ENCODE measurements around the gene C1orf21. TPM values are rescaled to one million over a fixed set of nuclear protein-coding genes. Genes with fewer than 3 reads are reported as not detected.

Gene C1orf21
- total RNA-seq, 1 donor from 2014 or later = 16.7 TPM

DNA sequence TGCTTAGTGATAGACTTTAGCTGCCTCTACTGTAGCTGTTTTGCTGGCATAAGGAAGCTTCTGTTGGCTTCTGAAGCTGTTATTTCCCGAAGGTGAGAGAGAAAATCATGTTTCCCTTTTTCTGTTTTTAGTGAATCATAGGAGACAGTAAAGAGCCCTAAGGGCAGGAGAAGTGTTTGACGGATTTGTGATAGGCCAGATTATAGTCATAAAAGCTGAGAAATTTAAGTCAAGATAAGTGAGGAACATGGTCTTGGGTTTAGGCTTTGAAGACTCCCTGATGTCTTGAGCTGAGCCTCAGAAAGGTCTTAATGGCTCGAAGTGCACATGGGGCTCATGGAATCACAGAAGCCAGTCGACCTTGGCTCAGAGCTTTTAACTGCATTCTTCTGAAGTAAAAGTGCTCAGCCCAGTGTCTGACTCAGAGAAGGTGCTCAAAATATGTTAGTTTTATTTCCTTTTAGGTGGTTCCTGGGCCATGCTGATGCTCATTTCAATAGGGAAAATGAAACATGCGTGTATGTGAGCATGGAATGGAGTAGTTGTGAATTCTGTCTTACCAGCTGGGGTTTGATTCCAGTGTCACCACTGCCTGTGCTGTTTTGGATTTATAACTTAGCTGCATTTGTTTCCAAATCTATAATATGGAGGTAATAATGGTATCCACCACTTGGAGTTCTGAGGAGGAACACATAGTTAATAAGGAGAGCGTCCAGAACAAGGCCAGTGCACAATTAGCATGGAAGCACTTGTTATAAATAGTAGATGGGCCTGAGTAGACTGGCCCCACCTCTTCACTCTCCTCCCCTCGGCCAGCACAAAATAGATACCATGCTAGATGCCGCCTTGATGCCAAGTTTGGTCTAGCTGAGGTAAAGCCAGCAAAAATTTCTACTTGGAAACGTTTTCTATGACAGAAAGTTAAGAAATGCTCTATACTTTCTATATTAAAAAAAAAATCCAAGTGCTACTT is 99.2 kb downstream of the C1orf21 start:
- Histone ChIP-seq H3K4me3 (ENCODE audit: low read length in 3 of 3) (no peak overlapping the region), H3K9me3 (ENCODE audit: control insufficient read depth in 3 of 3, low read length in 3 of 3) (no peaks in the 10 kb centered on the region), H3K9ac (ENCODE audit: low read depth in 1 of 3, low read length in 3 of 3) (no peak overlapping the region), H3K27ac (ENCODE audit: low read depth, low read length) (peak overlapping the region; percentile 59), H3K36me3 (ENCODE audit: control insufficient read depth in 3 of 3, insufficient read depth in 3 of 3, low read length in 3 of 3) (no peaks in the 10 kb centered on the region), H3K4me1 (ENCODE audit: control insufficient read depth in 3 of 3, insufficient read depth in 3 of 3, low read length in 3 of 3) (peaks cover 67 to 80% (median 68%) of the 10 kb centered on the region in 3 donors), H3K27me3 (ENCODE audit: control insufficient read depth in 3 of 3, insufficient read depth in 3 of 3, low read length in 3 of 3) (no peaks in the 10 kb centered on the region)

DNA sequence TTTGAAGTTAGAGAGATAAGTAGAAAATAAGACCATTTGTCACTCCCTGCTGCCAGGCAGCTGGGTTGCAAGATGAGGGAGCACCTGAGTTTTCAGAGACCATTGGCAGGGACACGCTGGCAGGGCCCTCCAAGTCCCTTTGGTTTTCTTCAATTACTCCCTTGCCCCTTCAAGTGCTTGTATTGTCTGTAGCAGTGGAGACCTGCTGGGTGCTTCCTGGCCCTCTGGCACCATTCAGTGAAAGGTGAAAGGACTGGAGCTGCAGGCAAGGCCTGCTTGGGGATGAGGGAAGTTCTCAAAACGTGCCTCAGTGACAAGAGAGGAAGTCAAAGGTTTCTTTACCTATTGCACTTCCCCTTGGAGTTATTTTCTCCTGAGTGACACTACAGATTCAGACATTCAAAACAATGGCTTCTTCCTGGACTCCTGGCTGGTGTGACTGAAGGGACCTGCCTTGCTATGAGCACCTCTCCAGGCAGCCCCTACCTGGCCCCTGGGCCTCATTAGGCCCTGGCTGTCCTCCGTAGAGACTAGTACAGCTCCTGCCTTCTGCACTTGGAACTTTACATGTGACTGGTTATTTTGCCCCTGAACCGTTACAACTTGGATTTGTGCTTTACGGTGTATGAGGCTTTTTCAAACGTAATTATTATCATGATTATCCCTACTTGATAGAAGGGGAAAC is 100.1 kb downstream of the C1orf21 start:
- Histone ChIP-seq H3K9ac (ENCODE audit: low read depth in 1 of 3, low read length in 3 of 3) (peak overlapping the region in 1 of 3 donors; percentile 43), H3K36me3 (ENCODE audit: control insufficient read depth in 3 of 3, insufficient read depth in 3 of 3, low read length in 3 of 3) (no peaks in the 10 kb centered on the region), H3K9me3 (ENCODE audit: control insufficient read depth in 3 of 3, low read length in 3 of 3) (no peaks in the 10 kb centered on the region), H3K4me3 (ENCODE audit: low read length in 3 of 3) (no peak overlapping the region), H3K27ac (ENCODE audit: low read depth, low read length) (peak overlapping the region; percentile 59), H3K27me3 (ENCODE audit: control insufficient read depth in 3 of 3, insufficient read depth in 3 of 3, low read length in 3 of 3) (no peaks in the 10 kb centered on the region), H3K4me1 (ENCODE audit: control insufficient read depth in 3 of 3, insufficient read depth in 3 of 3, low read length in 3 of 3) (peaks cover 64 to 80% (median 67%) of the 10 kb centered on the region in 3 donors)

DNA sequence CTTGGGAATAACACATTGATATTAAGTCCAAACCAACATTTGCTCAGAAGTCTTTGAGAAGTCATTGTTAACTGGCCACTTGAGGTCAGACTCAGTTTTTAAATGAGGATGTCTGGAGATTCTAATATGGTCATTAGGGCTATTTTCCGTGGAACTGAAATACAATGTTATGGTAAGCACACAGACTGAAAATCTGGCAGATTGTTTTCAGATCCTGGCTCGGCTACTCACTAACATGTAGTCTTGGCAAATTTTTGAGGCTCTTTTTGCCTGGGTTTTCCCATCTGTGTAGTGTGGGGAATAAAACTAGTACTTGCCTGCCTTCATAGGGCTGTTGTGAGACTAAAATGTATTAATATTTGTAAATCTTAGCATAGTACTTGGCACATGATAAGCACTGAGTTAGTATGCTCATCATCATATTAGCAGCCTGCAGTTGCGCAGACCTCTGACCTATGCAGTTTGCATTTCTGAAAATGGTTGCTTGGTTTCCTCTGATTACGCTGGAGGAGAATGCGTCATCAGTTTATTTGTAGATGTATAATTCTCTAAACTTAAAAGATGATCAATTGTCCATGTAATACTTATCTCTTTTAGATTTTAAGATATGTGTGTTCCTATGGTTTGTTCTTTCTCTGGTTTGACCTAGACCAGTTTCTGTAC is 100.8 kb downstream of the C1orf21 start:
- Histone ChIP-seq H3K27ac (ENCODE audit: low read depth, low read length) (peak overlapping the region; percentile 59), H3K4me3 (ENCODE audit: low read length in 3 of 3) (no peak overlapping the region), H3K9ac (ENCODE audit: low read depth in 1 of 3, low read length in 3 of 3) (no peak overlapping the region), H3K4me1 (ENCODE audit: control insufficient read depth in 3 of 3, insufficient read depth in 3 of 3, low read length in 3 of 3) (peaks cover 63 to 80% (median 67%) of the 10 kb centered on the region in 3 donors), H3K9me3 (ENCODE audit: control insufficient read depth in 3 of 3, low read length in 3 of 3) (no peaks in the 10 kb centered on the region), H3K36me3 (ENCODE audit: control insufficient read depth in 3 of 3, insufficient read depth in 3 of 3, low read length in 3 of 3) (no peaks in the 10 kb centered on the region), H3K27me3 (ENCODE audit: control insufficient read depth in 3 of 3, insufficient read depth in 3 of 3, low read length in 3 of 3) (no peaks in the 10 kb centered on the region)

DNA sequence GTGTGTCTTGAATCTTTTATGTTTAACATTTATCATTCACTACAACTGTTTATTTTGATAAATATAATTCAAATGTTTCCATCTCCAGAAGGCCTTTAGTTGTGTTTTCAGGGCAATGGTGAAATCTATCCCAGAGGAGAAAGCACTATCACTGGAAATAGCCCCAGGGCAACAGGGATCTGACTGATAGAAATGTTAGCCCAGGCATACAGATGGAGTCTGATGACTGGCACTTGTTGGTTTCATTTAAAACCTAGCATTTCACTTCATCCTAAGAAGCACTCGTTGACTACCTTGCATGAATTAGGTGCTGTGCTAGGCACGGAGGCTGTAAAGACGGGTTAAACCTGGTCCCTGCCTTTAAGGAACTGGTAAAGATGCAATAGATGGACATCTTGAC is 103.1 kb downstream of the C1orf21 start:
- Histone ChIP-seq H3K9ac (ENCODE audit: low read depth in 1 of 3, low read length in 3 of 3) (no peak overlapping the region), H3K4me1 (ENCODE audit: control insufficient read depth in 3 of 3, insufficient read depth in 3 of 3, low read length in 3 of 3) (peaks cover 56 to 79% (median 60%) of the 10 kb centered on the region in 3 donors), H3K4me3 (ENCODE audit: low read length in 3 of 3) (no peak overlapping the region), H3K9me3 (ENCODE audit: control insufficient read depth in 3 of 3, low read length in 3 of 3) (no peaks in the 10 kb centered on the region), H3K27ac (ENCODE audit: low read depth, low read length) (peak overlapping the region; percentile 88), H3K27me3 (ENCODE audit: control insufficient read depth in 3 of 3, insufficient read depth in 3 of 3, low read length in 3 of 3) (no peaks in the 10 kb centered on the region), H3K36me3 (ENCODE audit: control insufficient read depth in 3 of 3, insufficient read depth in 3 of 3, low read length in 3 of 3) (no peaks in the 10 kb centered on the region)

DNA sequence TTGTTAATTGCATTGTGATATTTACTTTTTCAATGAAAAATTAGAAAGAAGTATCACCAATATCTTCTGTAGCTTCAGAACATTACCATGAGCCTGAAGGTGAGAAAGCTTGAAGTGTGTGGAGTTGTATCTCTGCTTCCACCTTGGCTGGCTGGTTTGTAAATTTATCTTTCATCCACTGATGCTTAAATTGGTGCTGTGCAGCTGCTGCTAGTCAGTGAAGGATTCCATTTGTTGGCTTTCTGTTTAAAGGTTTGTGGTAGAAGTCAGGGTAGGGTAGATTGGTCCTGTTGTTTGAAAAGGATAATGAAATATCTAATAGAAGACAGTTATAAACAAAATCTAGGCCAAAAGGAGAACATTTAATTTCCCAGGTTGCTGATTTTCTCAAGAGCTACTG is 105.7 kb downstream of the C1orf21 start:
- peak overlapping the region in 1 of 3 donors; percentile 24 for H3K9ac ChIP-seq (ENCODE audit: low read depth in 1 of 3, low read length in 3 of 3)
- peaks cover 38 to 58% (median 47%) of the 10 kb centered on the region in 3 donors for H3K4me1 ChIP-seq (ENCODE audit: control insufficient read depth in 3 of 3, insufficient read depth in 3 of 3, low read length in 3 of 3)
- no peaks in the 10 kb centered on the region for H3K27me3 ChIP-seq (ENCODE audit: control insufficient read depth in 3 of 3, insufficient read depth in 3 of 3, low read length in 3 of 3)
- H3K36me3 ChIP-seq (ENCODE audit: control insufficient read depth in 3 of 3, insufficient read depth in 3 of 3, low read length in 3 of 3) = no peaks in the 10 kb centered on the region
- H3K4me3 ChIP-seq (ENCODE audit: low read length in 3 of 3) = no peak overlapping the region
- H3K27ac ChIP-seq (ENCODE audit: low read depth, low read length) = peak overlapping the region; percentile 88
- H3K9me3 ChIP-seq (ENCODE audit: control insufficient read depth in 3 of 3, low read length in 3 of 3) = no peaks in the 10 kb centered on the region

DNA sequence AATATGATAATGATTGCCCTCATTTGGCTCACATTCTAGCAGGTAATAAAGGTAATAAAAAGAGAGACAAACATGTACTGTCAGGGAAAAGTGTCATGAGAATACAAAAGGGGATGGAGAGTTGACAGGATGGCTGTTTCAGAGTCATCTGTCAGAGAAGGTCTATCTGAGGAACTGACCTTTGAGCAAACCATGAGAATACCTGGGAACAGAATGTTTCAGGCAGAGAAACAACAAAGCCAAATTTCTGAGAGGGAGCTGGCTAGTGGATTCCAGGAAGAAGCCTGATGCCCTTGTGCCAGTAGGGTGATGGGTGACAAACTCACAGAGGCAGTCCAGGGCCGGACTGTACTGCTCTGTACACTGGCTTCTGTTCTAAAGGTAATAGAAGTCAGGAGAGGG is 107.2 kb downstream of the C1orf21 start:
- Histone ChIP-seq H3K4me1 (ENCODE audit: control insufficient read depth in 3 of 3, insufficient read depth in 3 of 3, low read length in 3 of 3) (peaks cover 43 to 55% (median 46%) of the 10 kb centered on the region in 3 donors), H3K36me3 (ENCODE audit: control insufficient read depth in 3 of 3, insufficient read depth in 3 of 3, low read length in 3 of 3) (no peaks in the 10 kb centered on the region), H3K9ac (ENCODE audit: low read depth in 1 of 3, low read length in 3 of 3) (peak overlapping the region in 2 of 3 donors; percentile 19 to 42), H3K4me3 (ENCODE audit: low read length in 3 of 3) (peak overlapping the region; percentile 17 to 22 (median 19)), H3K27me3 (ENCODE audit: control insufficient read depth in 3 of 3, insufficient read depth in 3 of 3, low read length in 3 of 3) (no peaks in the 10 kb centered on the region), H3K27ac (ENCODE audit: low read depth, low read length) (peak overlapping the region; percentile 61), H3K9me3 (ENCODE audit: control insufficient read depth in 3 of 3, low read length in 3 of 3) (no peaks in the 10 kb centered on the region)

DNA sequence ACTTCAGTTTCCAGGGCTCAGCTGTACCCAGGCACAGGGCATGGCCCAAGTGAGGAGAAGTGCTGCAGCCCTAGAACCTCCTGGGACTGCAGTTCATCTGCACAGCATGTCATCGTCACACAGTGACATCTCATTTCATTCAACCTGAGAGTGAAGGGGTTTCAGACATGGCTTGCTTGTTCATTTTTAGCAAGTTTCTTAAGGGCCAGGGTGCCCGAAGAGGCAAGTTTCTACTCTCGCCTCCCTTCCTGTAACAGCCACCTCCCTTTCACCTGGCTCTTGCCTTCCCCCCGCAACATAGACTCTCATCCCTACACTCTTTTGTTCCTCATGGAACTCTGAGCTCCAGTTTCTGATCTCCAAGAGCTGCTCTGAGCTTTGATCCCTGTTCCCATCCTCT is 108.1 kb downstream of the C1orf21 start:
- H3K36me3 ChIP-seq (ENCODE audit: control insufficient read depth in 3 of 3, insufficient read depth in 3 of 3, low read length in 3 of 3) = no peaks in the 10 kb centered on the region
- H3K27me3 ChIP-seq (ENCODE audit: control insufficient read depth in 3 of 3, insufficient read depth in 3 of 3, low read length in 3 of 3) = no peaks in the 10 kb centered on the region
- H3K9ac ChIP-seq (ENCODE audit: low read depth in 1 of 3, low read length in 3 of 3) = peak overlapping the region in 1 of 3 donors; percentile 33
- H3K4me3 ChIP-seq (ENCODE audit: low read length in 3 of 3) = no peak overlapping the region
- peaks cover 46 to 58% (median 55%) of the 10 kb centered on the region in 3 donors for H3K4me1 ChIP-seq (ENCODE audit: control insufficient read depth in 3 of 3, insufficient read depth in 3 of 3, low read length in 3 of 3)
- H3K27ac ChIP-seq (ENCODE audit: low read depth, low read length) = peak overlapping the region; percentile 61
- H3K9me3 ChIP-seq (ENCODE audit: control insufficient read depth in 3 of 3, low read length in 3 of 3) = no peaks in the 10 kb centered on the region

DNA sequence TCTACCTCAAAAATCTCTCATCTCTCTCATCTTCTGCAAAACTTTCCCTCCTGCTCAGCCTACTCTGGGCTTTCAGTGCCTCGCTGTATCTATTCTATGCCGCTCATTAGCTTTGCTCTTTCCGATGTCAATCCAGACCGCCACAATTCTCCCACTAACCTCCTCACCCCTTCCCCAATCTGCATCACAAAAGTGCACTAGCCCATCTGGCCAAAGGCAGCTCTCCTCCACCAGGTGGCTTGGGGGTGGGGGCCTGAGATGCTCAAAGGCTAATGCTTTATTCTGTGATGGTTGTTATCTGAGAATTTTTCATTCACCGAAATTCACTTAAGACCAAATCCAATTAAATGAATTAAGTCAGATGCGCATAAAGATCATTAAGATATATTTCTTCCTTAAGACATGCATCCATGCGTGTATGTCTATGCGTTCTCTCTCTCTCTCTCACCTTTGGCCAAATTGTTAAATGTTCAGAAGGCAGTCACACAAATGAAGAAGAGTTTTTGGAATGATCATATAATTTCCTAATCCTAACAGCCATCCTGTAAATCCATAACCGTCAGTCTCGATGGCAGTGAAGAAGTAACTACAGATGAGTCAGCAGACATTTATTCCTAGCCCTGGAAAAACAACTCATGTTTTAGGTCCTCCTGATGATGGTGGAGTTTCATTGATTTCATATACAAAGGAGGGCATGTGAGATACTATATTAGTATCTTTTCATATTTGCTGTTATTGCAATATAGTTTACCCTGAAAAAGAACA is 111.3 kb downstream of the C1orf21 start:
- no peaks in the 10 kb centered on the region for H3K27me3 ChIP-seq (ENCODE audit: control insufficient read depth in 3 of 3, insufficient read depth in 3 of 3, low read length in 3 of 3)
- H3K36me3 ChIP-seq (ENCODE audit: control insufficient read depth in 3 of 3, insufficient read depth in 3 of 3, low read length in 3 of 3) = no peaks in the 10 kb centered on the region
- no peak overlapping the region for H3K9ac ChIP-seq (ENCODE audit: low read depth in 1 of 3, low read length in 3 of 3)
- H3K9me3 ChIP-seq (ENCODE audit: control insufficient read depth in 3 of 3, low read length in 3 of 3) = no peaks in the 10 kb centered on the region
- H3K4me3 ChIP-seq (ENCODE audit: low read length in 3 of 3) = no peak overlapping the region
- no peak overlapping the region for H3K27ac ChIP-seq (ENCODE audit: low read depth, low read length)
- peaks cover 39 to 51% (median 39%) of the 10 kb centered on the region in 3 donors for H3K4me1 ChIP-seq (ENCODE audit: control insufficient read depth in 3 of 3, insufficient read depth in 3 of 3, low read length in 3 of 3)

DNA sequence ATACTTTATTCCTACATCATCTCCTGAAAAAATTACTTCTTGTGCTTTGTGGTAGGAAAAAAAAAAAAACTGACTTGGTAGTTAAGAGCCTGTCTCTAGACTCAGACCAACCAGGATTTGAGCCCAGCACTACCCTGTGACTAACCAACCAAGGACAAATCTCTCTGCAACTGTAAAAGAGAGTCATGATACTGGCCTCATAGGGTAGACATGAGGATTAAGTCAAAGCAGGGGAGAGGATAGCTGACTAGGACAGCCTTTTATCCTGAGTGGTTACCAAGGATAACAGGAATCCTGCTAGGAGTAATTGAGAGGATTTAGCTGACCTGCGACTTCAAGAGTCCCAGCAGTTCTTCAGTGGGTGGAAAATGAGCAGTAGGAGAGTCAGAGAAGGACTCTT is 112.8 kb downstream of the C1orf21 start:
- no peaks in the 10 kb centered on the region for H3K27me3 ChIP-seq (ENCODE audit: control insufficient read depth in 3 of 3, insufficient read depth in 3 of 3, low read length in 3 of 3)
- H3K27ac ChIP-seq (ENCODE audit: low read depth, low read length) = no peak overlapping the region
- no peaks in the 10 kb centered on the region for H3K36me3 ChIP-seq (ENCODE audit: control insufficient read depth in 3 of 3, insufficient read depth in 3 of 3, low read length in 3 of 3)
- H3K4me1 ChIP-seq (ENCODE audit: control insufficient read depth in 3 of 3, insufficient read depth in 3 of 3, low read length in 3 of 3) = peaks cover 36 to 51% (median 39%) of the 10 kb centered on the region in 3 donors
- H3K9me3 ChIP-seq (ENCODE audit: control insufficient read depth in 3 of 3, low read length in 3 of 3) = no peaks in the 10 kb centered on the region
- H3K9ac ChIP-seq (ENCODE audit: low read depth in 1 of 3, low read length in 3 of 3) = no peak overlapping the region
- H3K4me3 ChIP-seq (ENCODE audit: low read length in 3 of 3) = no peak overlapping the region
